ENCODE data around the gene KRT9.

DNA sequence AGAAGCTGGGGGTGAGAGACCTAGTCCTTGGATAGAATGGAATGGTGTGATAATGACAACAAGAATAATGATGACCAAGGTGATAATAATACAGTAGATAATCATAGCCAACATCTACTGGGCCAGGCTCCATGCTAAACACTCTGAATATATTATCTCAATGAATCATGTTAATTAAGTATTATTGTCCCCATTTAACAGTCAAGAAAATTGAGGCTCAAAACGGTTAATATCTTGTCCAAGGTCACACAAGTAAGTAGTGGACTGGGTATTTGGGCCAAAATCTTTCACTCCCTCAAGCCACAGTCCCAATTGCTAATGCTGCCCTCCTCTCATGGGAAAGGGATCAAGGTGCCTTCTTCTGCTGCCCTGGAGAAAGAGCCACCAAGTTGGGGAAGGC, 39.9 kb downstream of the KRT9 start:
- TF ChIP-seq, protein P1, sequence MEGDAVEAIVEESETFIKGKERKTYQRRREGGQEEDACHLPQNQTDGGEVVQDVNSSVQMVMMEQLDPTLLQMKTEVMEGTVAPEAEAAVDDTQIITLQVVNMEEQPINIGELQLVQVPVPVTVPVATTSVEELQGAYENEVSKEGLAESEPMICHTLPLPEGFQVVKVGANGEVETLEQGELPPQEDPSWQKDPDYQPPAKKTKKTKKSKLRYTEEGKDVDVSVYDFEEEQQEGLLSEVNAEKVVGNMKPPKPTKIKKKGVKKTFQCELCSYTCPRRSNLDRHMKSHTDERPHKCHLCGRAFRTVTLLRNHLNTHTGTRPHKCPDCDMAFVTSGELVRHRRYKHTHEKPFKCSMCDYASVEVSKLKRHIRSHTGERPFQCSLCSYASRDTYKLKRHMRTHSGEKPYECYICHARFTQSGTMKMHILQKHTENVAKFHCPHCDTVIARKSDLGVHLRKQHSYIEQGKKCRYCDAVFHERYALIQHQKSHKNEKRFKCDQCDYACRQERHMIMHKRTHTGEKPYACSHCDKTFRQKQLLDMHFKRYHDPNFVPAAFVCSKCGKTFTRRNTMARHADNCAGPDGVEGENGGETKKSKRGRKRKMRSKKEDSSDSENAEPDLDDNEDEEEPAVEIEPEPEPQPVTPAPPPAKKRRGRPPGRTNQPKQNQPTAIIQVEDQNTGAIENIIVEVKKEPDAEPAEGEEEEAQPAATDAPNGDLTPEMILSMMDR (IDR thresholded peaks at IDR 0.05; ENCODE audit: extremely low read depth in 1 of 2, insufficient read depth in 1 of 2, low read depth in 1 of 2, low read length in 2 of 2): no peak
- TF ChIP-seq EZH2 (IDR thresholded peaks at IDR 0.05; ENCODE audit: borderline replicate concordance, low read depth, low read length, severe bottlenecking): no peak
- no peak for TF ChIP-seq POLR2AphosphoS5 (IDR thresholded peaks at IDR 0.05; ENCODE audit: insufficient read depth, low read depth, low read length)
- no peak for TF ChIP-seq JUN (IDR thresholded peaks at IDR 0.05; ENCODE audit: borderline replicate concordance, insufficient read depth, insufficient read length, low read depth)
- TF ChIP-seq POLR2A (IDR thresholded peaks at IDR 0.05; ENCODE audit: low read depth, low read length): no peak

Data from endothelial cell of umbilical vein (primary cell).